IMR-90 (cell line): ENCODE results near the gene TSKU. TPM values are rescaled to one million over a fixed set of nuclear protein-coding genes. Genes with fewer than 3 reads are reported as not detected.

ENCODE experiments used
- ATAC-seq: fragments of 200-7000 bp; cut with Tn5 transposase; 2 replicates; pipeline ENCODE4 v1.9.1; 2020; ENCODE audit warnings: low read depth, mild to moderate bottlenecking, moderate library complexity
- BruUV-seq: library from RNA; stranded (reverse); fragments of 400-500 nt; replicated peaks from 2 replicates; lab custom pipeline; 2021; lab: Mats Ljungman, UMichigan
- CTCF ChIA-PET: fragments of 300-600 bp; formaldehyde crosslinking; extraction: SDS; loops from one replicate; lab custom pipeline; 2021; ENCODE audit warnings: antibody characterized with exemption; lab: Yijun Ruan, JAX
- POLR2A ChIA-PET: fragments of 300-600 bp; sonication (Branson Sonifier 250); formaldehyde crosslinking; loops from one replicate; lab custom pipeline; 2022; ENCODE audit warnings: antibody characterized with exemption; ENCODE audit not compliant: unreplicated experiment; lab: Charles Lee
- DNase-seq: peaks from one replicate; pipeline ENCODE4 v3.0.0; 2013
- H2AFZ ChIP-seq: replicated peaks from 2 replicates; pipeline ENCODE3; 2013; ENCODE audit warnings: low read length, mild to moderate bottlenecking; ENCODE audit not compliant: poor library complexity
- H2AK5ac ChIP-seq: 2 replicates; pipeline ENCODE4 v1.6.1; 2013; ENCODE audit warnings: low read depth, low read length, inconsistent platforms
- H2AK9ac ChIP-seq: replicated peaks from 2 replicates; pipeline ENCODE3; 2013; ENCODE audit warnings: mild to moderate bottlenecking, low read depth, low read length, moderate library complexity; ENCODE audit not compliant: poor library complexity
- H2BK120ac ChIP-seq: 2 replicates; pipeline ENCODE4 v1.6.1; 2013; ENCODE audit warnings: low read depth, low read length, inconsistent platforms
- H2BK15ac ChIP-seq: 3 replicates; pipeline ENCODE4 v1.6.1; 2013; ENCODE audit warnings: low read depth, low read length, inconsistent platforms
- H2BK20ac ChIP-seq: 2 replicates; pipeline ENCODE4 v1.6.1; 2013; ENCODE audit warnings: low read depth, mild to moderate bottlenecking, inconsistent platforms, low read length, moderate library complexity
- H2BK5ac ChIP-seq: 2 replicates; pipeline ENCODE4 v1.6.1; 2013; ENCODE audit warnings: mild to moderate bottlenecking, low read depth, low read length, inconsistent platforms; ENCODE audit not compliant: poor library complexity, severe bottlenecking
- H3K14ac ChIP-seq: replicated peaks from 2 replicates; pipeline ENCODE4 v1.6.1; 2013; ENCODE audit warnings: low read depth, low read length, inconsistent platforms
- H3K18ac ChIP-seq: 2 replicates; pipeline ENCODE4 v1.6.1; 2013; ENCODE audit warnings: low read depth, low read length, control low read depth
- H3K23ac ChIP-seq: 2 replicates; pipeline ENCODE4 v1.6.1; 2013; ENCODE audit warnings: low read depth, low read length, inconsistent platforms
- H3K27ac ChIP-seq: 2 replicates; pipeline ENCODE4 v1.5.1; 2013; ENCODE audit warnings: mild to moderate bottlenecking, control low read depth, low read length; ENCODE audit not compliant: insufficient read depth
- H3K27me3 ChIP-seq: 2 replicates; pipeline ENCODE4 v1.6.1; 2013; ENCODE audit warnings: low read length; ENCODE audit not compliant: control insufficient read depth, insufficient read depth
- H3K36me3 ChIP-seq: 2 replicates; pipeline ENCODE4 v1.6.1; 2013; ENCODE audit warnings: low read length, mixed read lengths; ENCODE audit not compliant: control insufficient read depth, insufficient read depth
- H3K4ac ChIP-seq: 2 replicates; pipeline ENCODE4 v1.6.1; 2013; ENCODE audit warnings: low read depth, low read length, inconsistent platforms
- H3K4me1 ChIP-seq: 2 replicates; pipeline ENCODE4 v1.6.1; 2013; ENCODE audit warnings: low read length, mixed read lengths; ENCODE audit not compliant: control insufficient read depth, insufficient read depth
- H3K4me2 ChIP-seq: 2 replicates; pipeline ENCODE4 v1.6.1; 2013; ENCODE audit warnings: low read depth, mild to moderate bottlenecking, control low read depth, low read length, moderate library complexity
- H3K4me3 ChIP-seq: 2 replicates; pipeline ENCODE4 v1.5.1; 2013; ENCODE audit warnings: low read depth, mild to moderate bottlenecking, control low read depth, low read length, moderate library complexity; ENCODE audit not compliant: insufficient read depth
- H3K56ac ChIP-seq: 2 replicates; pipeline ENCODE4 v1.6.1; 2013; ENCODE audit warnings: low read length, inconsistent platforms; ENCODE audit not compliant: insufficient read depth; ENCODE audit errors: extremely low read depth
- H3K79me1 ChIP-seq, 2 experiments: 2 replicates each; pipeline ENCODE4 v1.6.1; 2013; ENCODE audit warnings: low read length in 2 of 2, inconsistent platforms in 1 of 2, low read depth in 1 of 2
- H3K9ac ChIP-seq: 2 replicates; pipeline ENCODE4 v1.6.1; 2013; ENCODE audit warnings: low read depth, low read length, control low read depth
- H3K9me1 ChIP-seq: 2 replicates; pipeline ENCODE4 v1.6.1; 2013; ENCODE audit warnings: low read length, inconsistent platforms; ENCODE audit not compliant: insufficient read depth
- H3K9me3 ChIP-seq: 2 replicates; pipeline ENCODE4 v1.6.1; 2013; ENCODE audit warnings: low read length; ENCODE audit not compliant: control insufficient read depth, insufficient read depth
- H4K20me1 ChIP-seq: 2 replicates; pipeline ENCODE4 v1.6.1; 2013; ENCODE audit warnings: low read length, inconsistent platforms; ENCODE audit not compliant: insufficient read depth
- H4K5ac ChIP-seq: 2 replicates; pipeline ENCODE4 v1.6.1; 2013; ENCODE audit warnings: mild to moderate bottlenecking, low read depth, low read length, control low read depth
- H4K8ac ChIP-seq, 2 experiments: 2 replicates each; pipeline ENCODE4 v1.6.1; 2013; ENCODE audit warnings: low read depth in 2 of 2, low read length in 2 of 2, control low read depth in 1 of 2, inconsistent platforms in 1 of 2
- H4K91ac ChIP-seq: 2 replicates; pipeline ENCODE4 v1.6.1; 2013; ENCODE audit warnings: low read depth, low read length, inconsistent platforms; ENCODE audit not compliant: insufficient read depth
- CEBPB ChIP-seq: IDR thresholded peaks from 2 replicates; pipeline ENCODE4 v1.6.1; 2012; ENCODE audit warnings: low read depth, low read length, improper control_type of control experiment
- CHD1 ChIP-seq: IDR thresholded peaks from 2 replicates; pipeline ENCODE4 v1.6.1; 2012; ENCODE audit warnings: low read depth, low read length, improper control_type of control experiment
- MAFK ChIP-seq: IDR thresholded peaks from 2 replicates; pipeline ENCODE4 v1.6.1; 2012; ENCODE audit warnings: low read depth, low read length, improper control_type of control experiment
- NFE2L2 ChIP-seq: fragments of 150-350 bp; IDR thresholded peaks from 2 replicates; pipeline ENCODE4 v1.6.1; 2016; ENCODE audit warnings: low read depth, mild to moderate bottlenecking, low read length
- RAD21 ChIP-seq: IDR thresholded peaks from 2 replicates; pipeline ENCODE4 v1.6.1; 2012; ENCODE audit warnings: low read length, improper control_type of control experiment
- RCOR1 ChIP-seq: IDR thresholded peaks from 2 replicates; pipeline ENCODE4 v1.6.1; 2012; ENCODE audit warnings: mild to moderate bottlenecking, low read length, improper control_type of control experiment; ENCODE audit not compliant: insufficient replicate concordance
- RFX5 ChIP-seq: IDR thresholded peaks from 2 replicates; pipeline ENCODE4 v1.8.0; 2012; ENCODE audit warnings: low read depth, mild to moderate bottlenecking, low read length, moderate library complexity
- WGBS, 2 experiments: methylation state at CpG; one replicate each; pipeline versions ENCODE4 v1.1.5 to v1.1.7; 2013; ENCODE audit warnings: missing lambda C conversion rate in 2 of 2; ENCODE audit not compliant: insufficient read length in 1 of 2; ENCODE audit errors: extremely low coverage in 2 of 2; 5-methylcytosine and 5-hydroxymethylcytosine counted together
- dilution Hi-C: fragments of 300-500 bp; cut with HindIII; formaldehyde crosslinking; loops from one replicate; pipeline ENCODE4 v1.14.3; 2018; ENCODE audit warnings: low sequenced_read_pairs; ENCODE audit not compliant: unreplicated experiment
- in situ Hi-C: fragments of 300-500 bp; cut with MboI; formaldehyde crosslinking; loops from 3 replicates; pipeline ENCODE4 v1.14.3; 2019; ENCODE audit warnings: low sequenced_read_pairs, inconsistent platforms, mixed read lengths
- intact Hi-C: fragments of 100-400 bp; cut with micrococcal nuclease; formaldehyde crosslinking; loops from 2 replicates; pipeline ENCODE4 v1.10.0; 2022
- polyA plus RNA-seq, 3 experiments: library from polyadenylated mRNA; depleted of rRNA; stranded (reverse); fragments of >200 nt; gene quantifications; 2 replicates each; pipeline ENCODE4 v1.2.3, GENCODE V29; 2012; ENCODE audit warnings: low replicate concordance in 1 of 3
- total RNA-seq: library from RNA; depleted of rRNA; stranded (reverse); fragments of >200 nt; gene quantifications from 2 replicates; pipeline ENCODE4 v1.2.3, GENCODE V29; 2012

TSKU gene
- total and polyA plus RNA-seq, 2 of the 4 experiments (the other 2 are of a cell fraction), result 6.8 to 26.6 TPM

DNA sequence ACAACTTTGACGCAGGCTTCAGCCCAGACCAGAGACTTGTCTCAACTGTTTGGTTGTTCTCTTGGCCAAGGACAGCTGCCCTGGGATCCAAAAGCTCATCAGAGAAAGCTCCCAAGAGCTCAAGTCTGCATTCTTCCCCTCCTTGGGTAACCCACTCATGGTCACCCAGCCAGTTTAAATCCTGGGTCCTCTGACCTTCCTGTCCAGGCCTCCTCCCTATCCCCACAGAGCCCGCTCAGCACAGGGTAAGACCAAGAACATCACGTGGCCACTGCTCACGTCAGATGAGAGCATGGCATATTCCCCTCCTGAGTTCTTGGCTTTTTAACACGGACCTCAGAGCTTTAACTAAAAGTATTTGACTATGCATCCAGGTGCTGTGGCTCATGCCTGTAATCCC is 25.8 kb downstream of the TSKU start:
- DNase-seq, result no peak
- H4K5ac ChIP-seq, result no peak overlapping the region
- no peak overlapping the region for H3K4me2 ChIP-seq
- peaks cover 15% of the 10 kb centered on the region for H3K4me1 ChIP-seq
- no peak for TF ChIP-seq CHD1
- TF ChIP-seq RAD21, result no peak
- TF ChIP-seq MAFK, result no peak
- no peak for TF ChIP-seq RCOR1
- TF ChIP-seq RFX5, result no peak
- TF ChIP-seq NFE2L2, result no peak
- no peak for TF ChIP-seq CEBPB
- H3K9me3 ChIP-seq, result no peaks in the 10 kb centered on the region; the same call in 1 of the 2 replicates
- no peak overlapping the region for H4K91ac ChIP-seq
- H2BK5ac ChIP-seq, result no peak overlapping the region
- dilution Hi-C loops, result no loop called here
- no peak overlapping the region for H3K56ac ChIP-seq
- no peak overlapping the region for H3K18ac ChIP-seq
- H3K9me1 ChIP-seq, result peaks cover 12% of the 10 kb centered on the region
- intact Hi-C loops, result no loop called here
- no TSS peak for BruUV-seq
- 85% methylated on average over 3 of the region's 5 CpGs; no CpG with 5 or more reads in 1 of the 2 experiments for WGBS, 2 experiments
- ChIA-PET POLR2A (interaction anchor here (0.6 kb wide), 1 partner anchor 109 kb away, joined by 3 read pairs; no protein-coding TSS in a partner anchor), CTCF (interaction anchor here (3.5 kb wide), 1 partner anchor 110 kb away, joined by 25 read pairs; no protein-coding TSS in a partner anchor)
- H2BK120ac ChIP-seq, result no peak overlapping the region
- H3K27ac ChIP-seq, result no peak overlapping the region
- H2AFZ ChIP-seq, result no peak overlapping the region
- no peak overlapping the region for H2BK20ac ChIP-seq
- no peaks in the 10 kb centered on the region for H3K79me1 ChIP-seq
- in situ Hi-C loops, result no loop called here
- H3K14ac ChIP-seq, result no peak overlapping the region
- H3K9ac ChIP-seq, result no peak overlapping the region
- ATAC-seq, result no peak
- no peak overlapping the region for H2BK15ac ChIP-seq
- no peaks in the 10 kb centered on the region; the same call in 1 of the 2 replicates for H3K27me3 ChIP-seq
- no peak overlapping the region for H3K23ac ChIP-seq
- H4K8ac ChIP-seq, result no peak overlapping the region
- H3K4ac ChIP-seq, result no peak overlapping the region
- no peak overlapping the region for H2AK9ac ChIP-seq
- H2AK5ac ChIP-seq, result no peak overlapping the region
- no peaks in the 10 kb centered on the region for H3K36me3 ChIP-seq
- no peak overlapping the region for H3K4me3 ChIP-seq
- no peaks in the 10 kb centered on the region; the same call in 1 of the 2 replicates for H4K20me1 ChIP-seq
